ENCODE data around the gene SPEM3.

Gene SPEM3

GRCh38 chr17:7441266-7441665 is 12.6 kb downstream of the SPEM3 start:
- no peak for TF ChIP-seq REST (IDR thresholded peaks at IDR 0.05; ENCODE audit: insufficient read depth in 1 of 2, low read depth in 2 of 2, low read length in 2 of 2)
- TF ChIP-seq POLR2AphosphoS5 (IDR thresholded peaks at IDR 0.05; ENCODE audit: low read depth, low read length) = no peak
- TF ChIP-seq FOXP2 (optimal IDR thresholded peaks at IDR 0.05; ENCODE audit: borderline replicate concordance, extremely low read depth, extremely low read length, insufficient read depth) = no peak
- TF ChIP-seq SIN3A (IDR thresholded peaks at IDR 0.05; ENCODE audit: borderline replicate concordance, insufficient read depth, low read length) = no peak
- TF ChIP-seq TAF1 (IDR thresholded peaks at IDR 0.05; ENCODE audit: borderline replicate concordance, insufficient read depth, low read length) = no peak

- no peak for TF ChIP-seq SIN3A (IDR thresholded peaks at IDR 0.05; ENCODE audit: borderline replicate concordance, insufficient read depth, low read length)
- no peak for TF ChIP-seq REST (IDR thresholded peaks at IDR 0.05; ENCODE audit: insufficient read depth in 1 of 2, low read depth in 2 of 2, low read length in 2 of 2)
- no peak for TF ChIP-seq POLR2AphosphoS5 (IDR thresholded peaks at IDR 0.05; ENCODE audit: low read depth, low read length)
- TF ChIP-seq FOXP2 (optimal IDR thresholded peaks at IDR 0.05; ENCODE audit: borderline replicate concordance, extremely low read depth, extremely low read length, insufficient read depth) = no peak
- TF ChIP-seq TAF1 (IDR thresholded peaks at IDR 0.05; ENCODE audit: borderline replicate concordance, insufficient read depth, low read length) = no peak
Measured at GRCh38 chr17:7442142-7442541, 13.5 kb downstream of the SPEM3 start.

GRCh38 chr17:7443499-7444485 is 15.1 kb downstream of the SPEM3 start:
- TF ChIP-seq POLR2AphosphoS5 (IDR thresholded peaks at IDR 0.05; ENCODE audit: low read depth, low read length) = no peak
- no peak for TF ChIP-seq SIN3A (IDR thresholded peaks at IDR 0.05; ENCODE audit: borderline replicate concordance, insufficient read depth, low read length)
- no peak for TF ChIP-seq FOXP2 (optimal IDR thresholded peaks at IDR 0.05; ENCODE audit: borderline replicate concordance, extremely low read depth, extremely low read length, insufficient read depth)
- TF ChIP-seq REST (IDR thresholded peaks at IDR 0.05; ENCODE audit: insufficient read depth in 1 of 2, low read depth in 2 of 2, low read length in 2 of 2) = no peak
- TF ChIP-seq TAF1 (IDR thresholded peaks at IDR 0.05; ENCODE audit: borderline replicate concordance, insufficient read depth, low read length) = no peak

GRCh38 chr17:7444682-7445618 is 16.3 kb downstream of the SPEM3 start, which contains the start of gene CHRNB1:
Gene CHRNB1 (plus strand): TSS chr17:7445061. CDS start chr17:7445128, 67 bp downstream.
- no peak for TF ChIP-seq TAF1 (IDR thresholded peaks at IDR 0.05; ENCODE audit: borderline replicate concordance, insufficient read depth, low read length)
- no peak for TF ChIP-seq FOXP2 (optimal IDR thresholded peaks at IDR 0.05; ENCODE audit: borderline replicate concordance, extremely low read depth, extremely low read length, insufficient read depth)
- no peak for TF ChIP-seq SIN3A (IDR thresholded peaks at IDR 0.05; ENCODE audit: borderline replicate concordance, insufficient read depth, low read length)

GRCh38 chr17:7445619-7445968 is 16.9 kb downstream of the SPEM3 start:
- TF ChIP-seq POLR2AphosphoS5 (IDR thresholded peaks at IDR 0.05; ENCODE audit: low read depth, low read length) (no peak), REST (IDR thresholded peaks at IDR 0.05; ENCODE audit: insufficient read depth in 1 of 2, low read depth in 2 of 2, low read length in 2 of 2) (no peak)
